ENCODE results near the gene CDK5RAP3.

CDK5RAP3 gene

GRCh38 chr17:47950448-47950847, 20.5 kb upstream of the CDK5RAP3 start:
- Histone ChIP-seq H3K27ac (ENCODE audit: low read depth, low read length) (no peak overlapping the region), H3K9ac (ENCODE audit: low read length) (no peak overlapping the region), H3K9me3 (ENCODE audit: low read length) (no peaks in the 10 kb centered on the region), H3K4me3 (ENCODE audit: low read depth in 1 of 2, low read length in 2 of 2) (no peak overlapping the region), H3K4me1 (ENCODE audit: insufficient read depth, low read length) (peaks cover 24% of the 10 kb centered on the region), H3K36me3 (ENCODE audit: insufficient read depth, low read length) (peaks cover 13% of the 10 kb centered on the region), H3K27me3 (ENCODE audit: control insufficient read depth in 1 of 2, insufficient read depth in 2 of 2, low read length in 2 of 2) (no peaks in the 10 kb centered on the region)

- no peak overlapping the region for H3K9ac ChIP-seq (ENCODE audit: low read length)
- no peak overlapping the region for H3K4me3 ChIP-seq (ENCODE audit: low read depth in 1 of 2, low read length in 2 of 2)
- peaks cover 17% of the 10 kb centered on the region for H3K4me1 ChIP-seq (ENCODE audit: insufficient read depth, low read length)
- H3K27me3 ChIP-seq (ENCODE audit: control insufficient read depth in 1 of 2, insufficient read depth in 2 of 2, low read length in 2 of 2) = no peaks in the 10 kb centered on the region
- H3K36me3 ChIP-seq (ENCODE audit: insufficient read depth, low read length) = no peaks in the 10 kb centered on the region
- no peaks in the 10 kb centered on the region for H3K9me3 ChIP-seq (ENCODE audit: low read length)
- H3K27ac ChIP-seq (ENCODE audit: low read depth, low read length) = no peak overlapping the region
These were observed 18.5 kb upstream of the CDK5RAP3 start for GRCh38 chr17:47952171-47953021.

GRCh38 chr17:47953909-47954308, 17.0 kb upstream of the CDK5RAP3 start:
- Histone ChIP-seq H3K36me3 (ENCODE audit: insufficient read depth, low read length) (no peaks in the 10 kb centered on the region), H3K27me3 (ENCODE audit: control insufficient read depth in 1 of 2, insufficient read depth in 2 of 2, low read length in 2 of 2) (no peaks in the 10 kb centered on the region), H3K27ac (ENCODE audit: low read depth, low read length) (no peak overlapping the region), H3K9ac (ENCODE audit: low read length) (no peak overlapping the region), H3K9me3 (ENCODE audit: low read length) (no peaks in the 10 kb centered on the region), H3K4me1 (ENCODE audit: insufficient read depth, low read length) (peaks cover 10% of the 10 kb centered on the region), H3K4me3 (ENCODE audit: low read depth in 1 of 2, low read length in 2 of 2) (no peak overlapping the region)

- H3K9ac ChIP-seq (ENCODE audit: low read length) = no peak overlapping the region
- H3K27ac ChIP-seq (ENCODE audit: low read depth, low read length) = no peak overlapping the region
- no peak overlapping the region for H3K4me3 ChIP-seq (ENCODE audit: low read depth in 1 of 2, low read length in 2 of 2)
- no peaks in the 10 kb centered on the region for H3K9me3 ChIP-seq (ENCODE audit: low read length)
- H3K4me1 ChIP-seq (ENCODE audit: insufficient read depth, low read length) = no peaks in the 10 kb centered on the region
- H3K36me3 ChIP-seq (ENCODE audit: insufficient read depth, low read length) = no peaks in the 10 kb centered on the region
- H3K27me3 ChIP-seq (ENCODE audit: control insufficient read depth in 1 of 2, insufficient read depth in 2 of 2, low read length in 2 of 2) = no peaks in the 10 kb centered on the region
These were observed 15.1 kb upstream of the CDK5RAP3 start for GRCh38 chr17:47955497-47956461.

GRCh38 chr17:47956791-47957590, 13.9 kb upstream of the CDK5RAP3 start:
- Histone ChIP-seq H3K9me3 (ENCODE audit: low read length) (no peaks in the 10 kb centered on the region), H3K9ac (ENCODE audit: low read length) (no peak overlapping the region), H3K27me3 (ENCODE audit: control insufficient read depth in 1 of 2, insufficient read depth in 2 of 2, low read length in 2 of 2) (no peaks in the 10 kb centered on the region), H3K4me3 (ENCODE audit: low read depth in 1 of 2, low read length in 2 of 2) (no peak overlapping the region), H3K4me1 (ENCODE audit: insufficient read depth, low read length) (no peaks in the 10 kb centered on the region), H3K36me3 (ENCODE audit: insufficient read depth, low read length) (no peaks in the 10 kb centered on the region), H3K27ac (ENCODE audit: low read depth, low read length) (no peak overlapping the region)

GRCh38 chr17:47957591-47958490, 13.1 kb upstream of the CDK5RAP3 start, which contains the start of gene PRR15L:
PRR15L (minus strand) TSS chr17:47957883; CDS start chr17:47953234, 4,649 bp downstream.
- Histone ChIP-seq H3K27me3 (ENCODE audit: control insufficient read depth in 1 of 2, insufficient read depth in 2 of 2, low read length in 2 of 2) (no peaks in the 10 kb centered on the region), H3K4me1 (ENCODE audit: insufficient read depth, low read length) (no peaks in the 10 kb centered on the region), H3K36me3 (ENCODE audit: insufficient read depth, low read length) (no peaks in the 10 kb centered on the region), H3K27ac (ENCODE audit: low read depth, low read length) (no peak within 1 kb of the TSS), H3K9ac (ENCODE audit: low read length) (no peak within 1 kb of the TSS), H3K9me3 (ENCODE audit: low read length) (no peaks in the 10 kb centered on the region), H3K4me3 (ENCODE audit: low read depth in 1 of 2, low read length in 2 of 2) (no peak within 1 kb of the TSS)

GRCh38 chr17:47959825-47960655, 10.9 kb upstream of the CDK5RAP3 start:
- H3K9me3 ChIP-seq (ENCODE audit: low read length) = no peaks in the 10 kb centered on the region
- no peak overlapping the region for H3K4me3 ChIP-seq (ENCODE audit: low read depth in 1 of 2, low read length in 2 of 2)
- no peak overlapping the region for H3K27ac ChIP-seq (ENCODE audit: low read depth, low read length)
- no peak overlapping the region for H3K9ac ChIP-seq (ENCODE audit: low read length)
- no peaks in the 10 kb centered on the region for H3K36me3 ChIP-seq (ENCODE audit: insufficient read depth, low read length)
- H3K4me1 ChIP-seq (ENCODE audit: insufficient read depth, low read length) = no peaks in the 10 kb centered on the region
- H3K27me3 ChIP-seq (ENCODE audit: control insufficient read depth in 1 of 2, insufficient read depth in 2 of 2, low read length in 2 of 2) = no peaks in the 10 kb centered on the region

GRCh38 chr17:47961406-47961805, 9.5 kb upstream of the CDK5RAP3 start:
- H3K4me1 ChIP-seq (ENCODE audit: insufficient read depth, low read length) = peaks cover 11% of the 10 kb centered on the region
- no peaks in the 10 kb centered on the region for H3K27me3 ChIP-seq (ENCODE audit: control insufficient read depth in 1 of 2, insufficient read depth in 2 of 2, low read length in 2 of 2)
- no peaks in the 10 kb centered on the region for H3K9me3 ChIP-seq (ENCODE audit: low read length)
- H3K27ac ChIP-seq (ENCODE audit: low read depth, low read length) = no peak overlapping the region
- H3K4me3 ChIP-seq (ENCODE audit: low read depth in 1 of 2, low read length in 2 of 2) = no peak overlapping the region
- H3K36me3 ChIP-seq (ENCODE audit: insufficient read depth, low read length) = no peaks in the 10 kb centered on the region
- no peak overlapping the region for H3K9ac ChIP-seq (ENCODE audit: low read length)

- Histone ChIP-seq H3K4me1 (ENCODE audit: insufficient read depth, low read length) (peaks cover 13% of the 10 kb centered on the region), H3K27me3 (ENCODE audit: control insufficient read depth in 1 of 2, insufficient read depth in 2 of 2, low read length in 2 of 2) (no peaks in the 10 kb centered on the region), H3K9me3 (ENCODE audit: low read length) (no peaks in the 10 kb centered on the region), H3K9ac (ENCODE audit: low read length) (no peak overlapping the region), H3K27ac (ENCODE audit: low read depth, low read length) (no peak overlapping the region), H3K36me3 (ENCODE audit: insufficient read depth, low read length) (no peaks in the 10 kb centered on the region), H3K4me3 (ENCODE audit: low read depth in 1 of 2, low read length in 2 of 2) (no peak overlapping the region)
These were observed 8.0 kb upstream of the CDK5RAP3 start for GRCh38 chr17:47962901-47963300.

- no peak overlapping the region for H3K27ac ChIP-seq (ENCODE audit: low read depth, low read length)
- H3K9ac ChIP-seq (ENCODE audit: low read length) = no peak overlapping the region
- H3K9me3 ChIP-seq (ENCODE audit: low read length) = no peaks in the 10 kb centered on the region
- H3K36me3 ChIP-seq (ENCODE audit: insufficient read depth, low read length) = no peaks in the 10 kb centered on the region
- H3K4me3 ChIP-seq (ENCODE audit: low read depth in 1 of 2, low read length in 2 of 2) = no peak overlapping the region
- peaks cover 14% of the 10 kb centered on the region for H3K4me1 ChIP-seq (ENCODE audit: insufficient read depth, low read length)
- H3K27me3 ChIP-seq (ENCODE audit: control insufficient read depth in 1 of 2, insufficient read depth in 2 of 2, low read length in 2 of 2) = no peaks in the 10 kb centered on the region
These were observed 6.1 kb upstream of the CDK5RAP3 start for GRCh38 chr17:47964856-47965255.

All from muscle layer of colon (tissue), 2 donors.